ENCODE data around the gene SLC35E3.

DNA sequence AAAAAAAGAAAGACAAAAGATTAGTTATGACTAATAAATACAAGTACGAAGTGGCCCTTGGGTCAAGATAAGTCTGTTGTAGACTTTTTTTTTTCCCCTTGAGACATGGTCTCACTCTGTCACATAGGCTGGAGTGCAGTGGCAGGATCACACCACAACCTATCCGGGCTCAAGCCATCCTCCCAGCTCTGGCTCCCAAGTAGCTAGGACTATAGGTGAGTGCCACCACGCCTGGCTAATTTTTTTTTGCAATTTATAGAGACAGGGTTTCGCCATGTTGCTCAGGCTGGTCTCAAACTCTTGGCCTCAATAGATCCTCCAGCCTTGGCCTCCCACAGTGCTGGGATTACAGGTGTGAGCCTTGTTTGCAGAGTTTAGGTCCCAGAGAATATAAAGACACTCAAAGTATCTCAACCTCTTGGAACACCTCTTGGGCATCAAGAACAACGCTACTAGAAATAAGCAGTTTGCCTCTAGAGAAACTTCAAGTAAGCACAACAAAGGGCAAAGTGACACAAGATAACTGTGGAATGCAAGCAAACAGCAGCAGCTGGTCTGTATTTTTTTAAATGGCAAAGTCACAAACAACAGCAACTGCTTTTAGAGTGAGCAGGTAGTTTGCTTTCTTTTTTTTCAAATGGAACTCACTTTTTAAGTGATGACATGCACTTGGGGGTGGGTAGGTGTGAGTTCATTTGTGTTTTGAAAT lies 58.1 kb downstream of the SLC35E3 start:
- TF ChIP-seq ZNF274 (IDR thresholded peaks at IDR 0.05; ENCODE audit: low read depth, low read length) (no peak), YY1 (IDR thresholded peaks at IDR 0.05; ENCODE audit: insufficient read depth, insufficient read length) (no peak)
